Measurements from ENCODE around the gene CUTC. TPM values are rescaled to one million over a fixed set of nuclear protein-coding genes. Genes with fewer than 3 reads are reported as not detected.
A peak's percentile ranks its signal among the peaks of the same experiment; 100 is the strongest.

The CUTC gene
- total RNA-seq, 1 experiment from 2014 or later, result 53.6 TPM

DNA sequence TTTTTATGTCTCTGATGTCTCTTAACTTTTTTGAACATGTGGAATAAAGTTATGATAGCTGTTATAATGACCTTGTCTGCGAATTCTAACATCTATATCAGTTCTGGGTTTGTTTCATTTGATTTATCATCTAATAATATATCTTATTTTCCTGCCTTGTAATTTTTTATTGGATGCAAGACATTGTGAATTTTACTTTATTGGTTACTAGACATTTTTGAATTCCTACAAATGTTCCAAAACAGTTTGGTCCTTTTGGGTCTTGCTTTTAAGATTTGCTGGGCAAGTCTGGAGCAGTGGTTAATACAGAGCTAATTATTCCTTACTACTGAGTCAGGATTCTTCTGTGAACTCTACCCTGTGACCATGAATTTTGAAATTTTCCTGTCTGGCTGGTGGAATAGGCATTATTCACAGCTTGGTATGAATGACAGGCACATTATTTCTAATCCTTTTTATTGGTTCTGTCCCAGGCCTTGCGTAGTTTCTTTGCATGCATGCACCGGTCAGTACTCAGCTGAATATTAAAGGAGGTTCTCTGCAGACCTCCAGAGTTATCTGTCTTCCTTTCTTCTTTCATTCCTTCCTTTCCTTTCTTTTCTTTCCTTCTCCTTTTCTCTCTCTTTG is 9.0 kb downstream of the CUTC start:
- CTCF ChIA-PET, result interaction anchor here (0.8 to 1.5 kb wide), 2 partner anchors 9 to 20 kb away, joined by 3 read pairs; partner anchors contain the start of genes COX15 and CUTC

GRCh38 chr10:99742254-99742653 is 10.2 kb downstream of the CUTC start:
- Histone ChIP-seq H3K9me2 (ENCODE audit: insufficient read depth) (no peaks in the 10 kb centered on the region), H2AFZ (ENCODE audit: low read depth, low read length, poor library complexity, severe bottlenecking) (no peak overlapping the region), H3K36me3 (ENCODE audit: control insufficient read depth in 1 of 2, insufficient read depth in 2 of 2, low read length in 2 of 2) (peaks cover 85 to 89% of the 10 kb centered on the region in 2 experiments), H3K9me3 (ENCODE audit: control insufficient read depth in 1 of 2, insufficient read depth in 1 of 2, low read depth in 1 of 2, low read length in 2 of 2) (peaks cover 10 to 26% of the 10 kb centered on the region in 2 experiments; a peak in 3 of 4 replicates), H3K4me3 (replicated peaks in 1 of 2; ENCODE audit: low read depth in 1 of 2, low read length in 2 of 2) (no peak overlapping the region), H3K79me2 (ENCODE audit: insufficient read depth, low read length) (peaks cover 69% of the 10 kb centered on the region), H3K9ac (ENCODE audit: low read length) (no peak overlapping the region), H3K4me2 (ENCODE audit: low read length) (peak overlapping the region; percentile 3; the same call in 1 of the 2 replicates), H4K20me1 (ENCODE audit: insufficient read depth) (no peaks in the 10 kb centered on the region), H3K27me3 (ENCODE audit: insufficient read depth, low read length) (no peaks in the 10 kb centered on the region), H3K4me1 (ENCODE audit: control insufficient read depth in 1 of 2, insufficient read depth in 2 of 2, low read length in 2 of 2) (peaks cover 15 to 30% of the 10 kb centered on the region in 2 experiments), H3K27ac (ENCODE audit: low read depth, low read length) (peak overlapping the region; percentile 7; the same call in 1 of the 2 replicates)
- no TSS peak for BruUV-seq (replicated peaks)
- RAD21 ChIA-PET (ENCODE audit: low non-redundant PET in 1 of 2, low total read pairs in 2 of 2, uncharacterized antibody in 2 of 2, unreplicated experiment in 2 of 2), result interaction anchor here in 1 of 2 experiments (1.2 kb wide), 1 partner anchor 10 kb away, joined by 4 read pairs; the partner anchor contains the start of genes COX15 and CUTC
- CTCF ChIA-PET, result interaction anchor here (1.5 to 1.8 kb wide), 2 partner anchors 10 to 19 kb away, joined by 3 to 5 read pairs; partner anchors contain the start of gene CUTC
- POLR2A ChIA-PET, result interaction anchor here (1.6 to 2.0 kb wide), 2 partner anchors 9 to 10 kb away, joined by 4 to 17 read pairs; partner anchors contain the start of genes COX15 and CUTC
- no peak for ATAC-seq
- intact Hi-C loops (cut with micrococcal nuclease), result no loop called here
- DNase-seq (ENCODE audit: low read depth, low spot score), result no peak
- TF ChIP-seq ZNF274 (IDR thresholded peaks at IDR 0.05; ENCODE audit: low read depth, low read length), result no peak
- TF ChIP-seq ELF1 (IDR thresholded peaks at IDR 0.05; ENCODE audit: borderline replicate concordance, low read depth), result no peak
- no peak for TF ChIP-seq EGR1 (IDR thresholded peaks at IDR 0.05; ENCODE audit: low read depth)
- no peak for TF ChIP-seq YY1 (IDR thresholded peaks at IDR 0.05; ENCODE audit: extremely low read depth, insufficient replicate concordance, low read depth, low read length)
- no peak for TF ChIP-seq TCF7L2 (IDR thresholded peaks at IDR 0.05; ENCODE audit: borderline replicate concordance, extremely low read depth, insufficient read depth, insufficient read length)
- TF ChIP-seq CEBPB (IDR thresholded peaks at IDR 0.05; ENCODE audit: low read depth), result no peak
- TF ChIP-seq JUND (IDR thresholded peaks at IDR 0.05), result no peak
- no peak for TF ChIP-seq SP1 (IDR thresholded peaks at IDR 0.05; ENCODE audit: low read depth)
- TF ChIP-seq POLR2AphosphoS5 (IDR thresholded peaks at IDR 0.05; ENCODE audit: low read depth, low read length), result no peak
- TF ChIP-seq FOSL1 (IDR thresholded peaks at IDR 0.05; ENCODE audit: low read depth), result no peak
- no peak for TF ChIP-seq RAD21 (IDR thresholded peaks at IDR 0.05; ENCODE audit: low read depth)
- no peak for TF ChIP-seq ZFX (IDR thresholded peaks at IDR 0.05)
- no peak for TF ChIP-seq SIN3A (IDR thresholded peaks at IDR 0.05; ENCODE audit: low read depth)
- TF ChIP-seq SRF (IDR thresholded peaks at IDR 0.05; ENCODE audit: low read depth), result no peak
- TF ChIP-seq, protein P1, sequence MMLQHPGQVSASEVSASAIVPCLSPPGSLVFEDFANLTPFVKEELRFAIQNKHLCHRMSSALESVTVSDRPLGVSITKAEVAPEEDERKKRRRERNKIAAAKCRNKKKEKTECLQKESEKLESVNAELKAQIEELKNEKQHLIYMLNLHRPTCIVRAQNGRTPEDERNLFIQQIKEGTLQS (IDR thresholded peaks at IDR 0.05), result no peak

More for the DNA sequence above, 9.0 kb downstream of the CUTC start:
- no peak for DNase-seq (ENCODE audit: low read depth, low spot score)
- no peak overlapping the region for H3K9ac ChIP-seq (ENCODE audit: low read length)
- no TSS peak for BruUV-seq (replicated peaks)
- H3K36me3 ChIP-seq (ENCODE audit: control insufficient read depth in 1 of 2, insufficient read depth in 2 of 2, low read length in 2 of 2), result peaks cover 91 to 92% of the 10 kb centered on the region in 2 experiments
- RAD21 ChIA-PET (ENCODE audit: low non-redundant PET in 1 of 2, low total read pairs in 2 of 2, uncharacterized antibody in 2 of 2, unreplicated experiment in 2 of 2), result no interaction called here
- no peak overlapping the region for H3K4me2 ChIP-seq (ENCODE audit: low read length)
- TF ChIP-seq TCF7L2 (IDR thresholded peaks at IDR 0.05; ENCODE audit: borderline replicate concordance, extremely low read depth, insufficient read depth, insufficient read length), result no peak
- no peak for TF ChIP-seq EGR1 (IDR thresholded peaks at IDR 0.05; ENCODE audit: low read depth)
- TF ChIP-seq SIN3A (IDR thresholded peaks at IDR 0.05; ENCODE audit: low read depth), result no peak
- no peak for TF ChIP-seq POLR2AphosphoS5 (IDR thresholded peaks at IDR 0.05; ENCODE audit: low read depth, low read length)
- TF ChIP-seq, protein P1 (IDR thresholded peaks at IDR 0.05), result no peak
- no peak overlapping the region for H2AFZ ChIP-seq (ENCODE audit: low read depth, low read length, poor library complexity, severe bottlenecking)
- POLR2A ChIA-PET, result interaction anchor here (1.0 to 1.6 kb wide), 2 partner anchors 8 to 9 kb away, joined by 3 to 4 read pairs; partner anchors contain the start of genes COX15 and CUTC
- intact Hi-C loops (cut with micrococcal nuclease), result no loop called here
- H3K27ac ChIP-seq (ENCODE audit: low read depth, low read length), result no peak overlapping the region
- H3K9me3 ChIP-seq (ENCODE audit: control insufficient read depth in 1 of 2, insufficient read depth in 1 of 2, low read depth in 1 of 2, low read length in 2 of 2), result peaks cover 10 to 26% of the 10 kb centered on the region in 2 experiments; a peak in 3 of 4 replicates
- peaks cover 75% of the 10 kb centered on the region for H3K79me2 ChIP-seq (ENCODE audit: insufficient read depth, low read length)
- no peaks in the 10 kb centered on the region for H4K20me1 ChIP-seq (ENCODE audit: insufficient read depth)
- no peak overlapping the region for H3K4me3 ChIP-seq (replicated peaks in 1 of 2; ENCODE audit: low read depth in 1 of 2, low read length in 2 of 2)
- ATAC-seq, result no peak
- no peaks in the 10 kb centered on the region for H3K27me3 ChIP-seq (ENCODE audit: insufficient read depth, low read length)
- peaks cover 15 to 30% of the 10 kb centered on the region in 2 experiments for H3K4me1 ChIP-seq (ENCODE audit: control insufficient read depth in 1 of 2, insufficient read depth in 2 of 2, low read length in 2 of 2)
- no peaks in the 10 kb centered on the region for H3K9me2 ChIP-seq (ENCODE audit: insufficient read depth)

Measured in HCT116 (cell line).